ENCODE results near the gene PDLIM7. TPM values are rescaled to one million over a fixed set of nuclear protein-coding genes. Genes with fewer than 3 reads are reported as not detected.

PDLIM7 gene
- total RNA-seq, 2 experiments from 2014 or later = 38.8 to 58.0 TPM

GRCh38 chr5:177477701-177478477 lies 19.5 kb downstream of the PDLIM7 start:
- intact Hi-C loops (cut with micrococcal nuclease; ENCODE audit: unreplicated experiment) = no loop called here

GRCh38 chr5:177476531-177477233 lies 20.7 kb downstream of the PDLIM7 start:
- H2AFZ ChIP-seq (ENCODE audit: low read length) = no peak overlapping the region
- no TSS peak for BruUV-seq (replicated peaks)

More at GRCh38 chr5:177477701-177478477, 19.5 kb downstream of the PDLIM7 start:
- Histone ChIP-seq H3K4me1 (ENCODE audit: insufficient read depth, low read length, poor library complexity, severe bottlenecking) (peaks cover under 1% of the 10 kb centered on the region), H3K4me3 (ENCODE audit: low read depth, low read length, poor library complexity, severe bottlenecking) (no peak overlapping the region), H4K20me1 (ENCODE audit: insufficient read depth, low read length) (no peaks in the 10 kb centered on the region), H3K79me2 (ENCODE audit: insufficient read depth, low read depth, low read length) (no peaks in the 10 kb centered on the region), H3K36me3 (ENCODE audit: insufficient read depth, low read length) (no peaks in the 10 kb centered on the region), H3K27ac (ENCODE audit: low read depth, low read length, poor library complexity, severe bottlenecking) (no peak overlapping the region), H2AFZ (ENCODE audit: low read length) (no peak overlapping the region), H3K9me2 (ENCODE audit: insufficient read depth, low read length) (no peaks in the 10 kb centered on the region), H3K9me3 (ENCODE audit: low read length) (no peaks in the 10 kb centered on the region), H3K4me2 (ENCODE audit: low read length) (no peak overlapping the region)
- no peak for DNase-seq (ENCODE audit: low spot score)
- TF ChIP-seq EZH2phosphoT487 (IDR thresholded peaks at IDR 0.05; ENCODE audit: borderline replicate concordance, low read depth, low read length) (no peak), CTCF (conservative IDR thresholded peaks at IDR 0.05; ENCODE audit: low read length) (no peak)
- ChIA-PET POLR2A (interaction anchor here (0.6 to 1.6 kb wide), 2 partner anchors 31 to 56 kb away, joined by 3 to 4 read pairs; no protein-coding TSS in a partner anchor), CTCF (ENCODE audit: unreplicated experiment) (no interaction called here)
- no TSS peak for BruUV-seq (replicated peaks)

More at GRCh38 chr5:177476531-177477233, 20.7 kb downstream of the PDLIM7 start:
- intact Hi-C loops (cut with micrococcal nuclease; ENCODE audit: unreplicated experiment) = no loop called here
- Histone ChIP-seq H3K79me2 (ENCODE audit: insufficient read depth, low read depth, low read length) (no peaks in the 10 kb centered on the region), H4K20me1 (ENCODE audit: insufficient read depth, low read length) (no peaks in the 10 kb centered on the region), H3K9me2 (ENCODE audit: insufficient read depth, low read length) (no peaks in the 10 kb centered on the region), H3K9me3 (ENCODE audit: low read length) (no peaks in the 10 kb centered on the region), H3K4me1 (ENCODE audit: insufficient read depth, low read length, poor library complexity, severe bottlenecking) (peaks cover 10% of the 10 kb centered on the region), H3K27ac (ENCODE audit: low read depth, low read length, poor library complexity, severe bottlenecking) (no peak overlapping the region), H3K4me2 (ENCODE audit: low read length) (no peak overlapping the region), H3K4me3 (ENCODE audit: low read depth, low read length, poor library complexity, severe bottlenecking) (no peak overlapping the region), H3K36me3 (ENCODE audit: insufficient read depth, low read length) (no peaks in the 10 kb centered on the region)
- no peak for DNase-seq (ENCODE audit: low spot score)
- POLR2A ChIA-PET = no interaction called here
- TF ChIP-seq CTCF (conservative IDR thresholded peaks at IDR 0.05; ENCODE audit: low read length) (no peak), EZH2phosphoT487 (IDR thresholded peaks at IDR 0.05; ENCODE audit: borderline replicate concordance, low read depth, low read length) (no peak)
- CTCF ChIA-PET (ENCODE audit: unreplicated experiment) = interaction anchor here (0.6 kb wide), 1 partner anchor 94 kb away, joined by 4 read pairs; no protein-coding TSS in a partner anchor

All from OCI-LY7 (cell line).